Ovary (tissue), 3 donors: ENCODE data around the gene RNH1.

Source experiments
- POLR2A ChIP-seq: fragments of 450-650 bp; IDR thresholded peaks from one replicate; pipeline ENCODE4 v1.6.1; 2017; ENCODE audit warnings: antibody characterized with exemption, mild to moderate bottlenecking, moderate library complexity
- TF ChIP-seq, protein P1 (sequence below), 3 donors: fragments of 450-650 bp in 2 of 3; fragments of 200-600 bp in 1 of 3; IDR thresholded peaks; one replicate each; pipeline versions ENCODE4 v1.5.1 to v1.8.0; 2016 to 2022; ENCODE audit warnings: antibody characterized with exemption in 3 of 3, mild to moderate bottlenecking in 1 of 3
- donor health status: DM: no; HTN: no; CAD: no.

DNA sequence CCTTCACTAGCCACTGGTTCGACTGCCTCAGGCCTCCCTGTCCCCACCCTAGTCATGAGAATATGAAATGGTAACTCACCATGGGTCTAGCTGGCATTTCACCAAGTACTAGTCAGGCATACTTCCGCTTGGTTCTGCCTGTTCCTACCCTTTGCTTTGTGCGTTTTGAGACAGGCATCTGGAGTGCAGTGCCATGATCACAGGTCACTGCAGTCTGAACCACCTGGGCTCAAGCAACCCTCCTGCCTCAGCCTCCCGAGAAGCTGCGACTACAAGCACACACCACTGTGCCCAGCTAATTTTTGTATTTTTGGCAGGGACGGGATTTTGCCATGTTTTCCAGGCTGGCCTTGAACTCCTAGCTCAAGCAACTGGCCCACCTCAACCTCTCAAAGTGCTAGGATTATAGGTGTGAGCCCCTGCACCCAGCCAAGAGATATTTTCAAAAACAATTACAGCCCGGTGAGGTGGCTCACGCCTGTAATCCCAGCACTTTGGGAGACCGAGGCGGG lies 14.2 kb upstream of the RNH1 start:
- TF ChIP-seq POLR2A, result no peak
- TF ChIP-seq, protein P1, sequence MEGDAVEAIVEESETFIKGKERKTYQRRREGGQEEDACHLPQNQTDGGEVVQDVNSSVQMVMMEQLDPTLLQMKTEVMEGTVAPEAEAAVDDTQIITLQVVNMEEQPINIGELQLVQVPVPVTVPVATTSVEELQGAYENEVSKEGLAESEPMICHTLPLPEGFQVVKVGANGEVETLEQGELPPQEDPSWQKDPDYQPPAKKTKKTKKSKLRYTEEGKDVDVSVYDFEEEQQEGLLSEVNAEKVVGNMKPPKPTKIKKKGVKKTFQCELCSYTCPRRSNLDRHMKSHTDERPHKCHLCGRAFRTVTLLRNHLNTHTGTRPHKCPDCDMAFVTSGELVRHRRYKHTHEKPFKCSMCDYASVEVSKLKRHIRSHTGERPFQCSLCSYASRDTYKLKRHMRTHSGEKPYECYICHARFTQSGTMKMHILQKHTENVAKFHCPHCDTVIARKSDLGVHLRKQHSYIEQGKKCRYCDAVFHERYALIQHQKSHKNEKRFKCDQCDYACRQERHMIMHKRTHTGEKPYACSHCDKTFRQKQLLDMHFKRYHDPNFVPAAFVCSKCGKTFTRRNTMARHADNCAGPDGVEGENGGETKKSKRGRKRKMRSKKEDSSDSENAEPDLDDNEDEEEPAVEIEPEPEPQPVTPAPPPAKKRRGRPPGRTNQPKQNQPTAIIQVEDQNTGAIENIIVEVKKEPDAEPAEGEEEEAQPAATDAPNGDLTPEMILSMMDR (IDR thresholded peaks at IDR 0.05), result no peak
